Parathyroid adenoma (tissue), 2 donors: ENCODE data around the gene GIPC2.

Experiments
- H2AFZ ChIP-seq: fragments of 300-600 bp; sonication (generic); one replicate; pipeline ENCODE4 v1.7.0; 2017; ENCODE audit warnings: antibody characterized with exemption, mild to moderate bottlenecking
- H3K27ac ChIP-seq: fragments of 300-600 bp; sonication (generic); one replicate; pipeline ENCODE4 v1.7.0; 2017
- H3K27me3 ChIP-seq: fragments of 300-600 bp; sonication (generic); one replicate; pipeline ENCODE4 v1.7.0; 2017; ENCODE audit warnings: low read length; ENCODE audit not compliant: control insufficient read depth, insufficient read depth
- H3K36me3 ChIP-seq: fragments of 300-600 bp; sonication (generic); one replicate; pipeline ENCODE4 v1.7.0; 2017; ENCODE audit warnings: low read length; ENCODE audit not compliant: control insufficient read depth, insufficient read depth
- H3K4me1 ChIP-seq: fragments of 300-600 bp; sonication (generic); one replicate; pipeline ENCODE4 v1.7.0; 2017; ENCODE audit warnings: control low read depth
- H3K4me2 ChIP-seq: fragments of 300-600 bp; sonication (generic); one replicate; pipeline ENCODE4 v1.7.0; 2017; ENCODE audit warnings: low read length
- H3K4me3 ChIP-seq: fragments of 300-600 bp; sonication (generic); one replicate; pipeline ENCODE4 v1.7.0; 2017; ENCODE audit warnings: low read depth, low read length
- H3K79me2 ChIP-seq: fragments of 300-600 bp; sonication (generic); one replicate; pipeline ENCODE4 v1.7.0; 2017; ENCODE audit warnings: control low read depth
- H3K9ac ChIP-seq: fragments of 300-600 bp; sonication (generic); one replicate; pipeline ENCODE4 v1.7.0; 2017; ENCODE audit warnings: mild to moderate bottlenecking
- H3K9me3 ChIP-seq: fragments of 300-600 bp; sonication (generic); one replicate; pipeline ENCODE4 v1.7.0; 2017; ENCODE audit warnings: low read length; ENCODE audit not compliant: control insufficient read depth
- TF ChIP-seq, protein P1 (sequence below): fragments of 300-600 bp; sonication (generic); IDR thresholded peaks from one replicate; pipeline ENCODE4 v1.7.0; 2017; ENCODE audit warnings: antibody characterized with exemption, mild to moderate bottlenecking
- donor health status: primary hyperparathyroidism.

Gene GIPC2

DNA sequence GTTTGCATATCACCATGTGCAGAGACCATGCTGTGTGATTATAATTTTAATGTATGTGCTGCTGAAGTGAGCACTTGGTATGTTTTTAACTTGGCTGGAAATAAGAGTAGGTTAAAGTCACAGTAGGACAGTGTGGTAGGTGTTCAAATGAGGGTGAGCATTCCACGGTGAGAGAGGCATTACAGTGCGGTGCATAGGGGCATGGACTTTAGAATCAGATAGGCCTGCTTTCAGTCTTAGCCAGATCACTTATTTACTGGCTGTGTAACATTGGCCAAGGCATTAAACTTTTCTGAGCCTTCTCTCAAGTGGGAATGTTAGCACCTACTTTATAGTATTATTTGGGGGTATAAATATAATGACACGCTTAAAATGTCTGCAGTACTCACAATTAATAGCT is 43.2 kb downstream of the GIPC2 start:
- Histone ChIP-seq H3K9me3 (no peaks in the 10 kb centered on the region), H3K4me1 (no peaks in the 10 kb centered on the region), H3K4me3 (no peak overlapping the region), H3K36me3 (no peaks in the 10 kb centered on the region), H3K9ac (no peak overlapping the region), H3K27me3 (no peaks in the 10 kb centered on the region), H3K4me2 (no peak overlapping the region), H3K79me2 (no peaks in the 10 kb centered on the region), H2AFZ (no peak overlapping the region), H3K27ac (no peak overlapping the region)
- TF ChIP-seq, protein P1, sequence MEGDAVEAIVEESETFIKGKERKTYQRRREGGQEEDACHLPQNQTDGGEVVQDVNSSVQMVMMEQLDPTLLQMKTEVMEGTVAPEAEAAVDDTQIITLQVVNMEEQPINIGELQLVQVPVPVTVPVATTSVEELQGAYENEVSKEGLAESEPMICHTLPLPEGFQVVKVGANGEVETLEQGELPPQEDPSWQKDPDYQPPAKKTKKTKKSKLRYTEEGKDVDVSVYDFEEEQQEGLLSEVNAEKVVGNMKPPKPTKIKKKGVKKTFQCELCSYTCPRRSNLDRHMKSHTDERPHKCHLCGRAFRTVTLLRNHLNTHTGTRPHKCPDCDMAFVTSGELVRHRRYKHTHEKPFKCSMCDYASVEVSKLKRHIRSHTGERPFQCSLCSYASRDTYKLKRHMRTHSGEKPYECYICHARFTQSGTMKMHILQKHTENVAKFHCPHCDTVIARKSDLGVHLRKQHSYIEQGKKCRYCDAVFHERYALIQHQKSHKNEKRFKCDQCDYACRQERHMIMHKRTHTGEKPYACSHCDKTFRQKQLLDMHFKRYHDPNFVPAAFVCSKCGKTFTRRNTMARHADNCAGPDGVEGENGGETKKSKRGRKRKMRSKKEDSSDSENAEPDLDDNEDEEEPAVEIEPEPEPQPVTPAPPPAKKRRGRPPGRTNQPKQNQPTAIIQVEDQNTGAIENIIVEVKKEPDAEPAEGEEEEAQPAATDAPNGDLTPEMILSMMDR = no peak

DNA sequence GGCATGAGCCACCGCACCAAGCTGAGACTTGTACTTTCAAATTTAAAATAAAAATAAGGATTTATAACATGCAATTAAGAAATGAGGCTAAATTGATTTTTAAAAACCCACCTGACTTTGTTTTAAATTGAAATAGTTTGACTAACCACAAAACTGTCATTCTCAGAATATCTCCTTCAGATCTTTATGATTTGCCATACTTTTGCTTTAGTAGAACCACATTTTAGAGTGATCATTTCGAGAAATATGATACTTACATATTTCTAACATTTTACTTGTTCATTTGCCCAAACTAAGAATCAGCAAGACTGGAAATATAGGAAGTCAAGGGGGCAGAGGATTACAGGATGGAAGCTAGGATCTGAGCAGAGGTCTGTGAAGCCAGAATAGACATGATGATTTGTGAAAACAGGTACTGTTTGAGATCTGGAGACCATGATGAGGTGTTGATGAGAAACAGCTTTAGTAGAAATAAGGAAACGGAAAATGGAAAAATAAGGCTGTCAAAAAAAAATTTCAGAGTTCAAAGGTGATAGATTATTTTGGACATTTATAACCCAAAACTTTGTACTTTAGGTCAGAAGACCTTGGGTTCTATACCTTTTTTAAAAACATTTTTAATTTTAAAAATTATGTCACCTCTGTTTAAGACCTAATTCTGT is 44.8 kb downstream of the GIPC2 start:
- Histone ChIP-seq H3K4me3 (no peak overlapping the region), H3K79me2 (no peaks in the 10 kb centered on the region), H3K4me2 (no peak overlapping the region), H2AFZ (no peak overlapping the region), H3K27me3 (no peaks in the 10 kb centered on the region), H3K36me3 (no peaks in the 10 kb centered on the region), H3K9me3 (no peaks in the 10 kb centered on the region), H3K27ac (no peak overlapping the region), H3K4me1 (no peaks in the 10 kb centered on the region), H3K9ac (no peak overlapping the region)
- TF ChIP-seq, protein P1 = no peak

DNA sequence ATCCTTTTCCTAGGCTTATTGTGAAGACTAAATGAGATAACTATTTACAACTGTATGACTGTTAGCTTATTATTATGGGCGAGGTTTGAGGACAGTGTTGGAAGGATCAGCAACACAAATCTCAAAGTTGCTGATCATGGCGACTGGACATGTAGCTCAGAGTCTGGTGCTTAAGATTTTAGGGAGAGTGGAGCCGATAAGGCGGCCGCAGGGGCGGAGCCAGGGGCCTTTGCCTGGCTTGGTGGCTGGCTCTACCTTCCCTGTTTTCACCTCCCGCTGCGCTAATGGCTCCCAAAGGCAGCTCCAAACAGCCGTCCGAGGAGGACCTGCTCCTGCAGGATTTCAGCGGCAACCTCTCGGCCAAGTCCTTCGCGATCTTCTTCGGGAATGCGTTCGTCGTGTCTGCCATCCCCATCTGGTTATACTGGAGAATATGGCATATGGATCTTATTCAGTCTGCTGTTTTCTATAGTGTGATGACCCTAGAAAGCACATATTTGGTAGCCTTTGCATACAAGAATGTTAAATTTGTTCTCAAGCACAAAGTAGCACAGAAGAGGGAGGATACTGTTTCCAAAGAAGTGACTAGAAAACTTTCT is 45.5 kb downstream of the GIPC2 start:
- Histone ChIP-seq H3K9me3 (no peaks in the 10 kb centered on the region), H3K36me3 (no peaks in the 10 kb centered on the region), H3K27ac (no peak overlapping the region), H2AFZ (no peak overlapping the region), H3K79me2 (no peaks in the 10 kb centered on the region), H3K4me1 (no peaks in the 10 kb centered on the region), H3K4me2 (no peak overlapping the region), H3K4me3 (no peak overlapping the region), H3K9ac (no peak overlapping the region), H3K27me3 (no peaks in the 10 kb centered on the region)
- TF ChIP-seq, protein P1 = no peak

DNA sequence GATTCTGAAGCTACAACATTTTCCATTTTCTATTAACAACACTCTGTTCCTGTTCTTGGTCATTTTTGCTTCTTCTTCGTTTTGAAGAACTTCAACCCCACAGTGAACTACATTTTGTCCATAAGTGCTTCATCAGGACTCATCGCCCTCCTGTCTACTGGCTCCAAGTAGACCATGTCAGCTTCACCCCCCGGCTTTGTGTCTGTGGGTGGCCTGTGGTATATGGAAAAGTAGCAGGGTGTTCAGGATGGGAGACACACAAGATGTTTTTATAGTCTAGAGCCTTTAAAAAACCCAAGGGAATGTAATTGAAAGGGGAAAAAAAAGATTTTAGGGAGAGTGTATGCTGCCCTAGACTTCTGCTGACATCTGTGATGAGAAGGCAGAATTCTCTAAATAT is 46.1 kb downstream of the GIPC2 start:
- no peaks in the 10 kb centered on the region for H3K36me3 ChIP-seq
- H3K4me2 ChIP-seq = no peak overlapping the region
- no peaks in the 10 kb centered on the region for H3K4me1 ChIP-seq
- no peaks in the 10 kb centered on the region for H3K27me3 ChIP-seq
- H3K79me2 ChIP-seq = no peaks in the 10 kb centered on the region
- H3K27ac ChIP-seq = no peak overlapping the region
- TF ChIP-seq, protein P1 = no peak
- H2AFZ ChIP-seq = no peak overlapping the region
- H3K9me3 ChIP-seq = no peaks in the 10 kb centered on the region
- H3K9ac ChIP-seq = no peak overlapping the region
- H3K4me3 ChIP-seq = no peak overlapping the region

DNA sequence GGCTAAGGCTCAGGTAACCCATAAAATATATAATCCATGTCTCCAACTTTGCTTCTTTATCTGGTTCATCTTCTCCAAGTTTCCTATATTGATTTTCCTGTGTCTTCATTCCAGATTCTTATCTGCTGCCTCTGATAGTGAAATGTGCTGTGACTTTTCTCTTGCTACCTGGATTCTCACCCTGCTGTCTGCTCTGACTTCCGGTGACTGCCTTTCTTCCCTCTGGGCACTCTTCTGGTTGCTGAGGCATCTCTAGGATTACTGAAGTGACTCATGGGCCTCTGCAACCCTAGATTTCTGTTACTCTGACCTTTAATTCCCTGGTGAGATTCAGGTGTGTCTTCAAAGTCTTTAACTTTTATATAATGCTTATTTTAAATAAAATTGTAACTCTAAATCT is 46.9 kb downstream of the GIPC2 start:
- TF ChIP-seq, protein P1 = no peak
- no peaks in the 10 kb centered on the region for H3K9me3 ChIP-seq
- no peaks in the 10 kb centered on the region for H3K27me3 ChIP-seq
- H3K4me3 ChIP-seq = no peak overlapping the region
- no peaks in the 10 kb centered on the region for H3K4me1 ChIP-seq
- no peaks in the 10 kb centered on the region for H3K79me2 ChIP-seq
- H3K4me2 ChIP-seq = no peak overlapping the region
- no peak overlapping the region for H3K27ac ChIP-seq
- H2AFZ ChIP-seq = no peak overlapping the region
- H3K36me3 ChIP-seq = no peaks in the 10 kb centered on the region
- H3K9ac ChIP-seq = no peak overlapping the region
